ENCODE measurements around the gene CAMTA1. TPM values are rescaled to one million over a fixed set of nuclear protein-coding genes. Genes with fewer than 3 reads are reported as not detected.

CAMTA1 gene
- total RNA-seq, 2 experiments from 2014 or later: 43.9 to 73.3 TPM

GRCh38 chr1:7535016-7535415, 749.8 kb downstream of the CAMTA1 start:
- Histone ChIP-seq H2AFZ (ENCODE audit: low read length) (no peak overlapping the region), H3K27ac (ENCODE audit: low read depth, low read length, poor library complexity, severe bottlenecking) (no peak overlapping the region), H3K36me3 (ENCODE audit: insufficient read depth, low read length) (no peaks in the 10 kb centered on the region), H3K9me2 (ENCODE audit: insufficient read depth, low read length) (no peaks in the 10 kb centered on the region), H3K4me3 (ENCODE audit: low read depth, low read length, poor library complexity, severe bottlenecking) (no peak overlapping the region), H3K4me1 (ENCODE audit: insufficient read depth, low read length, poor library complexity, severe bottlenecking) (no peaks in the 10 kb centered on the region), H3K9me3 (ENCODE audit: low read length) (no peaks in the 10 kb centered on the region), H3K79me2 (ENCODE audit: insufficient read depth, low read depth, low read length) (no peaks in the 10 kb centered on the region), H3K4me2 (ENCODE audit: low read length) (no peak overlapping the region), H4K20me1 (ENCODE audit: insufficient read depth, low read length) (no peaks in the 10 kb centered on the region)
- DNase-seq (ENCODE audit: low spot score): no peak
- intact Hi-C loops (cut with micrococcal nuclease; ENCODE audit: unreplicated experiment): no loop called here
- CTCF ChIA-PET (ENCODE audit: unreplicated experiment): no interaction called here
- POLR2A ChIA-PET: no interaction called here
- TF ChIP-seq CTCF (conservative IDR thresholded peaks at IDR 0.05; ENCODE audit: low read length) (no peak), EZH2phosphoT487 (IDR thresholded peaks at IDR 0.05; ENCODE audit: borderline replicate concordance, low read depth, low read length) (no peak)
- BruUV-seq (replicated peaks): no TSS peak

GRCh38 chr1:7535934-7536878, 751.0 kb downstream of the CAMTA1 start:
- intact Hi-C loops (cut with micrococcal nuclease; ENCODE audit: unreplicated experiment): no loop called here
- Histone ChIP-seq H3K4me3 (ENCODE audit: low read depth, low read length, poor library complexity, severe bottlenecking) (no peak overlapping the region), H3K27ac (ENCODE audit: low read depth, low read length, poor library complexity, severe bottlenecking) (no peak overlapping the region), H3K9me3 (ENCODE audit: low read length) (no peaks in the 10 kb centered on the region), H3K4me1 (ENCODE audit: insufficient read depth, low read length, poor library complexity, severe bottlenecking) (no peaks in the 10 kb centered on the region), H3K79me2 (ENCODE audit: insufficient read depth, low read depth, low read length) (no peaks in the 10 kb centered on the region), H3K4me2 (ENCODE audit: low read length) (no peak overlapping the region), H3K9me2 (ENCODE audit: insufficient read depth, low read length) (no peaks in the 10 kb centered on the region), H2AFZ (ENCODE audit: low read length) (no peak overlapping the region), H4K20me1 (ENCODE audit: insufficient read depth, low read length) (no peaks in the 10 kb centered on the region), H3K36me3 (ENCODE audit: insufficient read depth, low read length) (no peaks in the 10 kb centered on the region)
- DNase-seq (ENCODE audit: low spot score): no peak
- ChIA-PET POLR2A (no interaction called here), CTCF (ENCODE audit: unreplicated experiment) (no interaction called here)
- TF ChIP-seq CTCF (conservative IDR thresholded peaks at IDR 0.05; ENCODE audit: low read length): no peak
- BruUV-seq (replicated peaks): no TSS peak

- Histone ChIP-seq H3K27ac (ENCODE audit: low read depth, low read length, poor library complexity, severe bottlenecking) (no peak overlapping the region), H3K4me3 (ENCODE audit: low read depth, low read length, poor library complexity, severe bottlenecking) (no peak overlapping the region), H3K79me2 (ENCODE audit: insufficient read depth, low read depth, low read length) (no peaks in the 10 kb centered on the region), H3K4me2 (ENCODE audit: low read length) (no peak overlapping the region), H4K20me1 (ENCODE audit: insufficient read depth, low read length) (no peaks in the 10 kb centered on the region), H3K36me3 (ENCODE audit: insufficient read depth, low read length) (no peaks in the 10 kb centered on the region), H3K9me3 (ENCODE audit: low read length) (no peaks in the 10 kb centered on the region), H2AFZ (ENCODE audit: low read length) (no peak overlapping the region), H3K9me2 (ENCODE audit: insufficient read depth, low read length) (no peaks in the 10 kb centered on the region), H3K4me1 (ENCODE audit: insufficient read depth, low read length, poor library complexity, severe bottlenecking) (no peaks in the 10 kb centered on the region)
- DNase-seq (ENCODE audit: low spot score): no peak
- BruUV-seq (replicated peaks): no TSS peak
- intact Hi-C loops (cut with micrococcal nuclease; ENCODE audit: unreplicated experiment): no loop called here
- ChIA-PET POLR2A (interaction anchor here (1.1 kb wide), 1 partner anchor 10 kb away, joined by 3 read pairs; no protein-coding TSS in a partner anchor), CTCF (ENCODE audit: unreplicated experiment) (no interaction called here)
- TF ChIP-seq EZH2phosphoT487 (IDR thresholded peaks at IDR 0.05; ENCODE audit: borderline replicate concordance, low read depth, low read length): no peak
- TF ChIP-seq CTCF (conservative IDR thresholded peaks at IDR 0.05; ENCODE audit: low read length): no peak
Observed at GRCh38 chr1:7536891-7537591, 751.8 kb downstream of the CAMTA1 start.
